HCT116 (cell line): Measurements from ENCODE around the gene TYMS. TPM values are rescaled to one million over a fixed set of nuclear protein-coding genes. Genes with fewer than 3 reads are reported as not detected.

Experiments used
- ATAC-seq: fragments of 200-7000 bp; cut with Tn5 transposase; 2 replicates; pipeline ENCODE4 v1.9.1; 2020; ENCODE audit warnings: mild to moderate bottlenecking, moderate library complexity
- BruUV-seq: library from RNA; stranded (reverse); fragments of 400-500 nt; replicated peaks from 2 replicates; lab custom pipeline; 2021; lab: Mats Ljungman, UMichigan
- CTCF ChIA-PET: fragments of 300-600 bp; sonication (Branson Sonifier 250); formaldehyde crosslinking; loops from one replicate; lab custom pipeline; 2021; ENCODE audit warnings: antibody characterized with exemption; lab: Charles Lee
- POLR2A ChIA-PET: fragments of 300-600, 350-600 bp; sonication (Branson Sonifier 250); formaldehyde crosslinking; loops from one replicate; lab custom pipeline; 2021; ENCODE audit warnings: antibody characterized with exemption; lab: Charles Lee
- RAD21 ChIA-PET, 2 experiments: fragments of 300-600 bp; sonication (Branson Sonifier 250); formaldehyde crosslinking; loops; one replicate each; lab custom pipeline; 2023; ENCODE audit warnings: low total read pairs in 2 of 2; ENCODE audit not compliant: uncharacterized antibody in 2 of 2, unreplicated experiment in 2 of 2, low non-redundant PET in 1 of 2; lab: Charles Lee
- DNase-seq: peaks from one replicate; pipeline ENCODE4 v3.0.0-alpha.2; 2010; ENCODE audit warnings: low read depth, low spot score
- H2AFZ ChIP-seq: fragments of 200-600 bp; shearing (Covaris generic), sonication (generic); 2 replicates; pipeline ENCODE4 v1.6.1; 2017; ENCODE audit warnings: low read depth, mixed run types, mixed read lengths, antibody characterized with exemption, low read length; ENCODE audit not compliant: poor library complexity, severe bottlenecking
- H3K27ac ChIP-seq: 2 replicates; pipeline ENCODE4 v1.5.1; 2012; ENCODE audit warnings: low read depth, low read length
- H3K27me3 ChIP-seq: fragments of 200-600 bp; sonication (generic); 2 replicates; pipeline ENCODE4 v1.6.1; 2016; ENCODE audit warnings: mixed run types, low read length, mixed read lengths; ENCODE audit not compliant: insufficient read depth
- H3K36me3 ChIP-seq, 2 experiments: fragments of 200-500 bp in 1 of 2; fragments of 200-600 bp in 1 of 2; sonication (Bioruptor generic) in 1 of 2; sonication (generic) in 1 of 2; 2 replicates each; pipeline versions ENCODE4 v1.5.1 to v1.6.1; 2014 to 2016; ENCODE audit warnings: low read length in 2 of 2, inconsistent platforms in 1 of 2, mixed read lengths in 1 of 2, mixed run types in 1 of 2; ENCODE audit not compliant: insufficient read depth in 2 of 2, control insufficient read depth in 1 of 2
- H3K4me1 ChIP-seq, 2 experiments: fragments of 200-600 bp in 1 of 2; sonication (generic) in 1 of 2; 2 replicates each; pipeline versions ENCODE4 v1.5.1 to v1.6.1; 2012 to 2017; ENCODE audit warnings: low read length in 2 of 2, inconsistent platforms in 1 of 2, mild to moderate bottlenecking in 1 of 2, mixed read lengths in 1 of 2, mixed run types in 1 of 2, moderate library complexity in 1 of 2; ENCODE audit not compliant: insufficient read depth in 2 of 2, control insufficient read depth in 1 of 2
- H3K4me2 ChIP-seq: fragments of 200-600 bp; sonication (generic); 2 replicates; pipeline ENCODE4 v1.6.1; 2017; ENCODE audit warnings: mixed run types, low read length, mixed read lengths
- H3K4me3 ChIP-seq, 2 experiments: fragments of 200-600 bp in 1 of 2; sonication (generic) in 1 of 2; replicated peaks in 1 of 2; 2 replicates each; pipeline ENCODE4 v1.5.1; 2011 to 2016; ENCODE audit warnings: low read length in 2 of 2, control low read depth in 1 of 2, low read depth in 1 of 2, mild to moderate bottlenecking in 1 of 2, mixed read lengths in 1 of 2, mixed run types in 1 of 2
- H3K79me2 ChIP-seq: fragments of 200-600 bp; sonication (generic); 2 replicates; pipeline ENCODE4 v1.6.1; 2017; ENCODE audit warnings: mild to moderate bottlenecking, mixed run types, low read length, moderate library complexity, mixed read lengths; ENCODE audit not compliant: insufficient read depth
- H3K9ac ChIP-seq: fragments of 200-600 bp; sonication (generic); 2 replicates; pipeline ENCODE4 v1.6.1; 2016; ENCODE audit warnings: low read length, mixed read lengths
- H3K9me2 ChIP-seq: fragments of 200-600 bp; sonication (generic), shearing (Covaris generic); 2 replicates; pipeline ENCODE4 v1.6.1; 2017; ENCODE audit warnings: mixed run types, mild to moderate bottlenecking, moderate library complexity; ENCODE audit not compliant: insufficient read depth
- H3K9me3 ChIP-seq, 2 experiments: fragments of 200-500 bp in 1 of 2; fragments of 200-600 bp in 1 of 2; sonication (Bioruptor generic) in 1 of 2; sonication (generic) in 1 of 2; 2 replicates each; pipeline ENCODE4 v1.6.1; 2014 to 2017; ENCODE audit warnings: low read length in 2 of 2, mixed read lengths in 2 of 2, inconsistent platforms in 1 of 2, low read depth in 1 of 2, mild to moderate bottlenecking in 1 of 2, mixed run types in 1 of 2, moderate library complexity in 1 of 2; ENCODE audit not compliant: control insufficient read depth in 1 of 2, insufficient read depth in 1 of 2
- H4K20me1 ChIP-seq: fragments of 200-600 bp; sonication (generic), shearing (Covaris generic); 2 replicates; pipeline ENCODE4 v1.6.1; 2017; ENCODE audit warnings: mixed run types, mild to moderate bottlenecking, moderate library complexity; ENCODE audit not compliant: insufficient read depth
- ATF3 ChIP-seq: IDR thresholded peaks from 2 replicates; pipeline ENCODE4 v1.6.1; 2012
- CBX3 ChIP-seq: IDR thresholded peaks from 2 replicates; pipeline ENCODE4 v1.6.1; 2012; ENCODE audit warnings: low read depth
- CEBPB ChIP-seq: IDR thresholded peaks from 2 replicates; pipeline ENCODE4 v1.6.1; 2012; ENCODE audit warnings: low read depth
- CTCF ChIP-seq, 3 experiments: fragments of 200-600 bp in 1 of 3; sonication (generic) in 1 of 3; IDR thresholded peaks in 2 of 3; conservative IDR thresholded peaks in 1 of 3; 2 replicates each; pipeline ENCODE4 v1.5.1; 2012 to 2017; ENCODE audit warnings: low read depth in 2 of 3, low read length in 2 of 3, antibody characterized with exemption in 1 of 3, borderline replicate concordance in 1 of 3, control low read depth in 1 of 3, mild to moderate bottlenecking in 1 of 3, mixed read lengths in 1 of 3, mixed run types in 1 of 3, moderate library complexity in 1 of 3; ENCODE audit not compliant: insufficient read depth in 1 of 3
- EGR1 ChIP-seq: IDR thresholded peaks from 2 replicates; pipeline ENCODE4 v1.6.1; 2012; ENCODE audit warnings: low read depth
- ELF1 ChIP-seq: IDR thresholded peaks from 2 replicates; pipeline ENCODE4 v1.6.1; 2012; ENCODE audit warnings: low read depth, borderline replicate concordance
- EZH2phosphoT487 ChIP-seq: fragments of 200-600 bp; IDR thresholded peaks from 2 replicates; pipeline ENCODE4 v1.6.1; 2018; ENCODE audit warnings: antibody characterized with exemption, borderline replicate concordance
- FOSL1 ChIP-seq: IDR thresholded peaks from 2 replicates; pipeline ENCODE4 v1.6.1; 2012; ENCODE audit warnings: low read depth
- JUND ChIP-seq: IDR thresholded peaks from 2 replicates; pipeline ENCODE4 v1.6.1; 2012
- POLR2A ChIP-seq: IDR thresholded peaks from 2 replicates; pipeline ENCODE4 v1.7.0; 2011; ENCODE audit warnings: borderline replicate concordance; ENCODE audit not compliant: insufficient read depth, insufficient read length; ENCODE audit errors: extremely low read depth
- POLR2AphosphoS5 ChIP-seq: IDR thresholded peaks from 2 replicates; pipeline ENCODE4 v1.6.1; 2011; ENCODE audit warnings: mild to moderate bottlenecking, low read depth, low read length, moderate library complexity
- RAD21 ChIP-seq: IDR thresholded peaks from 2 replicates; pipeline ENCODE4 v1.6.1; 2012; ENCODE audit warnings: low read depth, mild to moderate bottlenecking
- REST ChIP-seq: IDR thresholded peaks from 2 replicates; pipeline ENCODE4 v1.6.1; 2012; ENCODE audit warnings: low read depth
- SP1 ChIP-seq: IDR thresholded peaks from 2 replicates; pipeline ENCODE4 v1.6.1; 2012; ENCODE audit warnings: low read depth
- SRF ChIP-seq: IDR thresholded peaks from 2 replicates; pipeline ENCODE4 v1.6.1; 2012; ENCODE audit warnings: low read depth
- TCF7L2 ChIP-seq: IDR thresholded peaks from 2 replicates; pipeline ENCODE4 v1.7.0; 2011; ENCODE audit warnings: borderline replicate concordance, inconsistent platforms; ENCODE audit not compliant: insufficient read depth, insufficient read length; ENCODE audit errors: extremely low read depth
- YY1 ChIP-seq: IDR thresholded peaks from 2 replicates; pipeline ENCODE4 v1.6.1; 2011; ENCODE audit warnings: low read length, low read depth, moderate library complexity, mild to moderate bottlenecking; ENCODE audit not compliant: insufficient replicate concordance; ENCODE audit errors: extremely low read depth
- ZBTB33 ChIP-seq: IDR thresholded peaks from 2 replicates; pipeline ENCODE4 v1.6.1; 2011; ENCODE audit warnings: mild to moderate bottlenecking, low read length, moderate library complexity; ENCODE audit not compliant: insufficient replicate concordance; ENCODE audit errors: extremely low read depth
- ZNF274 ChIP-seq: fragments of 200-500 bp; sonication (Bioruptor generic); IDR thresholded peaks from 2 replicates; pipeline ENCODE4 v1.6.1; 2014; ENCODE audit warnings: mild to moderate bottlenecking, low read depth, low read length, inconsistent platforms
- intact Hi-C: fragments of 100-400 bp; cut with micrococcal nuclease; formaldehyde crosslinking; loops from 2 replicates; pipeline ENCODE4 v1.10.0; 2022
- total RNA-seq: library from RNA; stranded (reverse); gene quantifications from one replicate; pipeline ENCODE4 v1.2.1, GENCODE V29; 2021; ENCODE audit not compliant: unreplicated experiment

TYMS gene
- total RNA-seq, 1 experiment from 2014 or later = 245 TPM

GRCh38 chr18:693466-694187 is 36.2 kb downstream of the TYMS start:
- Histone ChIP-seq H3K9me2 (no peaks in the 10 kb centered on the region), H3K27ac (no peak overlapping the region), H3K4me2 (no peak overlapping the region), H3K36me3 (peaks cover 7 to 39% of the 10 kb centered on the region in 2 experiments; a peak in 3 of 4 replicates), H4K20me1 (no peaks in the 10 kb centered on the region), H3K27me3 (no peaks in the 10 kb centered on the region), H2AFZ (no peak overlapping the region), H3K9me3 (no peaks in the 10 kb centered on the region), H3K9ac (no peak overlapping the region), H3K4me3 (no peak overlapping the region), H3K4me1 (peaks cover 4% of the 10 kb centered on the region in 2 experiments; a peak in 2 of 4 replicates), H3K79me2 (peaks cover 23% of the 10 kb centered on the region)
- ATAC-seq (no peak), DNase-seq (no peak)
- ChIA-PET POLR2A (interaction anchor here (0.5 kb wide), 1 partner anchor 354 kb away, joined by 3 read pairs; no protein-coding TSS in a partner anchor), RAD21 (no interaction called here), CTCF (no interaction called here)
- TF ChIP-seq RAD21 (no peak), POLR2AphosphoS5 (no peak), CBX3 (no peak), SRF (no peak), TCF7L2 (no peak), ZNF274 (no peak), ZBTB33 (no peak), EZH2phosphoT487 (no peak), CTCF (IDR thresholded peaks at IDR 0.05 in 2 of 3, conservative IDR thresholded peaks at IDR 0.05 in 1 of 3; ENCODE audit: borderline replicate concordance in 1 of 3, insufficient read depth in 1 of 3, low read depth in 2 of 3, low read length in 2 of 3) (no peak), EGR1 (no peak), FOSL1 (no peak), ELF1 (no peak), JUND (no peak), ATF3 (no peak), POLR2A (no peak), REST (no peak), CEBPB (no peak), SP1 (no peak), YY1 (no peak)
- no TSS peak for BruUV-seq
- intact Hi-C loops = no loop called here
